ENCODE results near the gene ZDHHC14.

GRCh38 chr6:157724960-157725741 is 344.2 kb downstream of the ZDHHC14 start:
- TF ChIP-seq CTCF (IDR thresholded peaks at IDR 0.05; ENCODE audit: insufficient read depth, low read length, poor library complexity, severe bottlenecking) (no peak), EZH2phosphoT487 (conservative IDR thresholded peaks at IDR 0.05; ENCODE audit: low read length) (no peak)
